ENCODE measurements around the gene GSTCD.

GRCh38 chr4:105708181-105709080 is at the start of gene GSTCD, which contains the start of gene INTS12:
- TF ChIP-seq CTCF (IDR thresholded peaks at IDR 0.05) (peak in 2 of 7 experiments; percentile 24 to 30), POLR2A (IDR thresholded peaks at IDR 0.05) (peak; percentile 32 to 87 (median 82))

Measured in body of pancreas (tissue), 4 donors.